Germinal center (tissue), 1 donor: ENCODE results near the gene NOL7.
A peak's percentile ranks its signal among the peaks of the same experiment; 100 is the strongest.

ENCODE experiments used
- DNase-seq: peaks from one replicate; pipeline ENCODE4 v3.0.0; 2012; ENCODE audit warnings: mixed read lengths, low spot score

Gene NOL7

DNA sequence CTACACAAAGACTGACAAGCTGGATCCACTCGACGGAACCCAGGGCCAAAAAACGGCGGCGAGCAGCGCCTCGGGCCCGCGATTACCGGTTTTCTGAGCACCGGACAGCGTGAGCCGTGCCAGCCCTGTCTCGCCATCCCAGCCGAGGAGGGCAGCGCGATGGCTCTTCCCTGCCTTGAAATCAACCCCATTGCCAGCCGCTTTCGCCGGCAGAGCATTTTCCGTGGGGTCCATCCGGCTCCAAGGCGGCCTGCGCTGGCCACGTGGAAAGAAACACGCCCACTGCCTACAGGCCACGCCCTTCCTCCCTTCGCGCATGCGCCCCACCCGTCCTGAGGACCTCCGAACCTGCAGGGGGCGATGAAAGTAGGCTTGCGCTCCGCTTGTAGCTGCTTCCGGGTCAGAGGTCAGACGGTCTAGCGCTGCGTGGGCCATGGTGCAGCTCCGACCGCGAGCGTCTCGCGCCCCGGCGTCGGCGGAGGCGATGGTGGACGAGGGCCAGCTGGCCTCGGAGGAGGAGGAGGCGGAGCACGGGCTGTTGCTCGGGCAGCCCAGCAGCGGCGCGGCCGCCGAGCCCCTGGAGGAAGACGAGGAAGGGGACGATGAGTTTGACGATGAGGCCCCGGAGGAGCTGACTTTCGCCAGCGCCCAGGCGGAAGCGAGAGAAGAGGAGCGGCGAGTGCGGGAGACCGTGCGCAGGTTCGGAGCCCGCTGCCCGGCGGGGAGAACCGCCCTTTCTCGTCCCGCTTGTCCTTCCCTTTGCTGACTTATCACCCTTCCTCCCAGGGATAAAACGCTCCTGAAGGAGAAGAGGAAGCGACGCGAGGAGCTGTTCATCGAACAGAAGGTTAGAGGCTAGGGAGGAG is at the start of gene NOL7:
TSS of gene NOL7 (plus strand) at position 410 of the 866 bp plus-strand sequence. CDS start at position 434, 24 bp downstream.
- DNase-seq, result peak; percentile 97

GRCh38 chr6:13565921-13566320 is 49.2 kb upstream of the NOL7 start:
- DNase-seq, result no peak

DNA sequence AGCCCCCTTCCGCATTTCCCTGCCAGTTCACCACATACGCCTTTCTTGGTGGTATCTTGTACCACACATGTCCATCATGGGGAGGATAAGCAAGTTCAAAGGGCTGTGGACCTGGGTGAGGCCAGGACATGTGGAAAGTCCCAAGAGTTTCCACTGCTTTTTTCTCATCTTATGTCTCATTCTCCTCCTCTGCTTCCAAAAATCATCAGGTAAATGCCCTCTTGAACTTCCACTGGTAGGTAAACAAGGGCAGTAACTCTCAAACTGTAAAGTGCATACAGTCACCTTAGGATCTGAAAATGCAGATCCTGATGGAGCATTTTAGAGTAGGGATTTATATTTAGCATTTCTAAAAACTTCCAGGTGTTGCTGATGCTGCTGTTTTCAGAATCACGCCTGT is 48.6 kb upstream of the NOL7 start:
- DNase-seq, result no peak

DNA sequence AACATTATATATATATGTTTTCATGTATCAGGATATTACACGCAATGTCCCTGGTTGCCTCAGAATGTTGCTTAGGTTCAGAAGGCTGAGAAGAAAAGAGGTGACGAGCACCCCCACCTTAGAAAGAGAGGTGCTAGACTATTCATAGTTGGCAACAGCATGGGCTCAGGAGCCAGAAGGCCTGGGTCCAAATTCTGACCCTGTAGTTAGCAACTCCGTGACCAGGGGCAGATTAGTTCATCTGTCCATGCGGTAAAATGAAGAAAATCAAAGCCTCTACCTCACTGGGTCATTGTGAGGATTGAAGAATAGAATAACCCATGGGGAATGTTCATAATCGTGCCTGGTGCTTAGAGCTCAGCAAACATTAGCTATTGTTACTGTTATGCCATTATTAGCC is 46.2 kb upstream of the NOL7 start:
- no peak for DNase-seq

- DNase-seq, result no peak
Measured at GRCh38 chr6:13572240-13572639, 42.9 kb upstream of the NOL7 start.

GRCh38 chr6:13572951-13573654 is 42.0 kb upstream of the NOL7 start:
- DNase-seq, result no peak

DNA sequence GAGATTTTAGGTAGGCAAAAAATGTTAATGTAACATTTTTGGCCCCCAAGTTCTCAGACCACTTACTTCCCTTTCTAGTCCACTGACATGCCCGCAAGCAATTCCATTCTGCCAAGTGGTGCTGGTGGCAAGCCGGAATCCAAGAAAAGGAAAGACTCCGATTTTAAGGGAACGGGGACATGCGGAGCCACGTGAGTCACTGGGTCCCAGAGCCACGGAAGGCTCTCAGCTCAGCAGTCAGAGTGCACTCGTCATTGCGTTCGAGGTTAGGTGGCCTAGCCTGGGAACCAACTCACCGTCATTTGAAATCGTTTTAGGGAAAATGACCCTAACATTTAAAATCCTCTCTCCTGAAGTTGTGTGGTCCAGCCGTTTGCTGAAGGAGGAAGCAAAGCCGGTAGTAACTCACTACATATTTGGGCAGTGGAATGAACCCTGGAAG is 41.4 kb upstream of the NOL7 start:
- no peak for DNase-seq

GRCh38 chr6:13574149-13574570 is 41.0 kb upstream of the NOL7 start:
- peak; percentile 99 for DNase-seq

- peak; percentile 76 for DNase-seq
Measured at GRCh38 chr6:13574571-13575376, 40.4 kb upstream of the NOL7 start, which contains the start of gene SIRT5. Gene SIRT5 (plus strand): TSS chr6:13574601. CDS start chr6:13584111, 9,510 bp downstream.

GRCh38 chr6:13575377-13575775 is 39.8 kb upstream of the NOL7 start:
- no peak for DNase-seq

- no peak for DNase-seq
Measured at GRCh38 chr6:13576017-13576416, 39.1 kb upstream of the NOL7 start.

- DNase-seq, result no peak
Measured at GRCh38 chr6:13577926-13578325, 37.2 kb upstream of the NOL7 start.

- DNase-seq, result no peak
Measured at GRCh38 chr6:13579911-13580310, 35.2 kb upstream of the NOL7 start.

GRCh38 chr6:13581700-13582229 is 33.4 kb upstream of the NOL7 start:
- DNase-seq, result no peak

DNA sequence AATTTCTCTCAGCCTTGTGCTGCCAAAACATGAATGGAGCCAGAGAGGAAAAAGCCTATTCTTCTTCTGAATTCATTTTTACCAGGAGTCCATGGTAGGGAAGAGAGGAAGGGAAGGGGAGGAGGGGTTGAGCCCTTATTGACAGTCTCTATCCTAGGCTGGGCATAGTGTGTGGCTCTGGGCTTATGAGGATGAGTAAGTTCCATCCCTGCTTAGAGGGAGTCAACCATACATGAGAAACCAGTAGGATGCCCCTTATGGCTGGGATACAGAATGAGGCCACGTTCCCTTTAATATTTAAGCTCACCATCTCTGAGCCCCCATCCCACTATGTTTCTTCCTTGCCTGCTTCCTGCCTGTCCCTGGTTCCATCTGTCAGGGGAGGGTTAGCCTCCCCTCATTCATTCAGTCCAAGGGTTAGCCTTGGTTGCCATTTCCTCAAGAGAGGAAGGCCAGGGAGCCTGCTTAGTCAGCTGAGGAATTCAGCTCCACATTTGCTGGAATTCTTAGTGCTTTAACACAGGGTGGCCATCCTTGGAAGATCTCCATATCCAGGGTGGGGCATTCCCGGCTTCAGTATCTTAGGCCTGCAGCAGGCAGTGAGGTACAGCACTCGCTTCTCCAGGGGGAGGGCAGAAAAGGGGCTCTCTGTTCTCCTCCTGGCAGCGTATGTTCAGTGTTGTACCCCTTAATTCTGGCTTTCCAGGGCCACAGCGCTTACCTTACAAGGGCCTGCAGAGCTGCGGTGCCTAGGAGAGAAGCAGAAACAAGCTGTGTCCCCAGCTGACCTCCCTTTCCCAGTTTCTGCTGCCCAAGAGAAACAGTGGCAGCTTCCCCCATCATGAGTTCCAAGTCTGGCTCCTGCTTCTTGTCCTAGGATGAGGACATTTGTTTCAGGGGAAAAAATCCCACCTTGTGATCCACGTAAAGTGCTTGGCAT is 28.3 kb upstream of the NOL7 start:
- no peak for DNase-seq

- DNase-seq, result no peak
Measured at GRCh38 chr6:13589801-13590200, 25.3 kb upstream of the NOL7 start.

GRCh38 chr6:13590574-13591153 is 24.5 kb upstream of the NOL7 start:
- DNase-seq, result no peak

- DNase-seq, result no peak
Measured at GRCh38 chr6:13591205-13591921, 23.8 kb upstream of the NOL7 start.

DNA sequence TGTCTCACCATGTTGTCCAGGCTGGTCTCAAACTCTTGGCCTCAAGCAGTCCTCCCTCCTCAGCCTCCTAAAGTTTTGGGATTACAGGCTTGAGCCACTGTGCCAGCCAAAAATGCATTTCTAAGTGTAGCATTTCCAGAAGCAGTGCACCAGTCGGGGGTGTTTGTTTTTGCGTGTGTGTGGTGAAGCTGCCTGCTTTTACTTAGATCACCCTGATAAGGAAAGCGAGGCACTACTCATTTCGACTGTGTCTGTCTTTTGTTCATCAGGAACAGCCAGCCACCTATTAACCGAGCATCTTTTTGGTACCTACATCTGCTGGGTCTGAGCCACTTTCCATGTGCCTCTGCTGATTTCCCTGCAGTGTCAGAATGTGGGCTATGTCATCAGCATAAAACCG is 22.0 kb upstream of the NOL7 start:
- no peak for DNase-seq

DNA sequence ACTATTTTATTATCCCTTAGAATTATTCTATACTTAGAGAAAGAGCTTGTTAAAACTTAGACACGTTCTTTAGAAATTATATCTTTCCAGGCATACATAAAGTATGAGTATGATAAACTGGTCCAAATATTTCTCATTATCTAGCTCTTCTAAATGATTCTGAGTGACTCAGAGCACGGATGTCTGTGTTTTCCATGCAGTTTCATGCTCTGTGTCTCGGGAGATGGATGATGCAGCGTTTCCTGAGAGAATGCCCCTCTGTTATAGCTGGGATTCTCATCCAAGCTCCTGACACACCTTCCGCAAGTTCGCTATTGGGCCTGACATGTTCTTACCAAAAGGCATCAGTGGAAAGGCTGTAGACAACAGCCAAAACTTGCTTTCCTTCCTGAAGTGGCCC is 21.4 kb upstream of the NOL7 start:
- no peak for DNase-seq
